ENCODE measurements around the gene GUCY2D.
"Not testable (repeated sequence)": the region's sequence is repeated elsewhere in the genome, so short reads cannot be mapped to it uniquely, and the experiment has no call there.

The GUCY2D gene

DNA sequence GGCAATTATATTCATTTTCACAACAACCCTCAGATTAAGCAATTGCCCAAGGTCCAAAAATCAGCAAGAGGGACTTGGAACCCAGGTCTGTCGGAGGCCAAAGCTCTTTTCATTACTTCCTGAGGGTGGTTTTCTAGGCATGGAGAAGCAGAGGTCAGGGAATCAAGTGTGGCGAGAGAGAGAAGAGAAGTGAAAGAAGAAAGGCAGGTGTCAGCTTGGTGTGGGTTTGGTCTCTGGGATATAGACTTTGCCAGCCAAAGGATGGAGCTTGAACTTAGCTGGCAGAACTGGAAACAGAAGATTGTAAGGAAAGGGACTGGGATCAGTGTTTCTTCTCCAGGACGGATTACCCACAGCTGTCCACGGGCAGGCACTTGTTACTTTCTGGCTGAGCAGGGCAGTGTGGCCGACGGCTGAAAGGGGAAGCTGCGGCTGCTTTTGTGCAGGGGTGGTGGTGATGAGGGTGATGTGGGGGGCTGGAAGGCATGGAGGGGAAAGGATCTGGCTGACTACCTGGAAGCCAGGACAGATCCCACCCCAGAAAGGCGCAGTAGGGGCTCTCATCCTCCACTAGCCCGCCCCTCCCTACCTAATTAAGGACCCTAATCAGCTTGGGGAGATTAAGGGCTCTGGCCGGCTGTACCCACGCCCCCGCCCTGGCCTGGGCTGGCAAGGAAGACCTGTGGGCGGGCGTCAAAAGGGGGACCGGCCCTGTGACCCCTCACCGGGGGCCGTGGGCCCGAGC, at the start of gene GUCY2D:
Gene GUCY2D (plus strand): TSS at position 640 of the 745 bp plus-strand sequence. CDS start 433 bp downstream, outside the sequence.
- no peak for DNase-seq

DNA sequence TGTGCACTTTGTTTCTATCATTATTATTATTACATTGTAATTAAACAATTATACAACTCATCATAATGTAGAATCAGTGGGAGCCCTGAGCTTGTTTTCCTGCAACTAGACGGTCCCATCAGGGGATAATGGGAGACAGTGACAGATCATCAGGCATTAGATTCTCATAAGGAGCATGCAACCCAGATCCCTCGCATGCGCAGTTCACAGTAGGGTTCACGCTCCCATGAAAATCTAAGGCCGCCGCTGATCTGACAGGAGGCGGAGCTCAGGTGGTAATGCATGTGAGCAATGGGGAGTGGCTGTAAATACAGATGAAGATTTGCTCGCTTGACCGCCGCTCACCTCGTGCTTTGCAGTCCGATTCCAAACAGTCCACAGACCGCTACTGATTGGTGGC, 49.1 kb upstream of the GUCY2D start:
- not testable (repeated sequence) for DNase-seq

DNA sequence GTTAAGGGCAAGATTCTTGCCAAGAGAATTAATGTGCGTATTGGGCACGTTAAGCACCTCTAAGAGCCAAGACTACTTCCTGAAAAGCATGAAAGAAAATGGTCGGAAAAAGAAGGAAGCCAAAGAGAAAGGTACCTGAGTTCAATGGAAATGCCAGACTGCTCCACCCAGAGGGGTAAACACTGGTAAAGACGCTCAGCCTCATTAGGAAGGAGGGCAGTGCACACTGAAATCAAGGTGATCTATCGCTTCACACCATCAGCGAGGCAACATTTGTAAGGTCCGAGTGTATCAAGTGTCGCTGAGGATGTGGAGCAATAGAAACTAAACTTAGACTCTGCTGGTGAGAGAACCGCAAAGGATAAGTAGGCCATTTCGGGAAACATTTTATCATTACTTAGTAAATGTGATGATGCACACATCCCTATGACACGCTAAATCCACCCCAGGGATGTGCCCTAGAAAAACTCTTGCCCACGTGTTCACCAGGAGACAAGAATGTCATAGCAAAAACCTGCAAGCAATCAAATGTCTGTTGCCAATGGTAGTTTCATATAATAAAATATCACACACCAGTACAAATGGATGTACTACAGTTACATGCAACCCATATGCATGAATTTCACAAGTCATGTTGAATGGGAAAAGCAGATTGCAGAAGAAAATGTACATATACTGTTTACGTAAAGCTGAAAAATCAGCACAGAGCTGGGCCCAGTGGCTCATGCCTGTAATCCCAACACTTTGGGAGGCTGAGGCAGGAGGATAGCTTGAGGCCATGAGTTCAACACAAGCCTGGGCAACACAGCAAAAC, 46.8 kb upstream of the GUCY2D start:
- no peak for DNase-seq

- DNase-seq = no peak
Measured at GRCh38 chr17:7956228-7956965, 46.0 kb upstream of the GUCY2D start.

DNA sequence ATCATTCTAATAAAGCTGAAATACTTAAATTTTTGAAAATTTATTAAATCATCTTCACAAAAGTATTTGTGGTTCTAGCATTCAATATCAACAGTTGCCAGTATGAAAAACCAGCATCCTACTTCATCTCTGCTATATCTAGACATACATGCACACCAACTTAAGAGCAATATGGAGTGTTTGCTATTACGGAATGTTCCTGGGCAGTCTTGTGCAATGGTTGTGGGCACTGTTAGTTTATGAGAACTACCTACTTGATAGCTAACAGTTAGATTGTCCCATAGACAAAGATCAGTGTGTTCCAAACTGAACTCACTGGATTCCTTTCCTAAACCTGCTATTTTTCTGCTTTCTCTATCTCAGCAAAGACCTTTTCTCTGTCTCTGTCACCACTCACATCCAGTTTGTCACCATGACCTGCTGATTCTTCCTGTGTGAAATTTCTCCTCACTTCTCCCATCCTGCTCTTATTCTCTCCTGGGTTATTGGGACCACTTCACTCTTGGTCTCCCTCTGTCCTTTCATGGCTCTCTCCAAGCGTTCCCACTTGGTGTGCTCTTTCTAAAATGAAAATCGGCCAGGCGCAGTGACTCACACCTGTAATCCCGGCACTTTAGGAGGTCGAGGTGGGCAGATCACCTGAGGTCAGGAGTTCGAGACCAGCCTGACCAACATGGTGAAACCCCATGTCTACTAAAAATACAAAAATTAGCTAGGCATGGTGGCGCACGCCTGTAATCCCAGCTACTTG, 42.7 kb upstream of the GUCY2D start:
- no peak for DNase-seq

GRCh38 chr17:7961421-7961820, 41.0 kb upstream of the GUCY2D start:
- no peak for DNase-seq

DNA sequence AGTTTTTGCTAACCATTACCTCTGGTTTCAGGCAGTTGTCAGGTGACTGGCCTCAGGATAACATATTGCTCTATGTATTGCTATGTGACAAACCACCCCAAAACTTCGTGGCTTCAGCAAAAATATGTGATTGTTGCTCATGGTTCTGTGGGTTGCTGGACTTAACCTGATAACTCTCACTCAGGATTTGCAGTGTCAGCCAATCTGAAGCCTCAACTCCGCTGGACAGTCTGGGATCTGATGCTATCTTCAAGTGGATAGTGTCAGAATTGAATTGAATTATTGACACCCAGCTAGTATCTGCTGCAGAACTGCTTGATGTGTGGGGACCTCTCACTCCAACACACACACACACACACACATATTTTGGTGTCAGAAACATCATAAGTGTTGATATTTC, 34.7 kb upstream of the GUCY2D start:
- DNase-seq = no peak

- no peak for DNase-seq
Measured at GRCh38 chr17:7969433-7969832, 33.0 kb upstream of the GUCY2D start.

- no peak for DNase-seq
Measured at GRCh38 chr17:7971651-7972050, 30.8 kb upstream of the GUCY2D start.

DNA sequence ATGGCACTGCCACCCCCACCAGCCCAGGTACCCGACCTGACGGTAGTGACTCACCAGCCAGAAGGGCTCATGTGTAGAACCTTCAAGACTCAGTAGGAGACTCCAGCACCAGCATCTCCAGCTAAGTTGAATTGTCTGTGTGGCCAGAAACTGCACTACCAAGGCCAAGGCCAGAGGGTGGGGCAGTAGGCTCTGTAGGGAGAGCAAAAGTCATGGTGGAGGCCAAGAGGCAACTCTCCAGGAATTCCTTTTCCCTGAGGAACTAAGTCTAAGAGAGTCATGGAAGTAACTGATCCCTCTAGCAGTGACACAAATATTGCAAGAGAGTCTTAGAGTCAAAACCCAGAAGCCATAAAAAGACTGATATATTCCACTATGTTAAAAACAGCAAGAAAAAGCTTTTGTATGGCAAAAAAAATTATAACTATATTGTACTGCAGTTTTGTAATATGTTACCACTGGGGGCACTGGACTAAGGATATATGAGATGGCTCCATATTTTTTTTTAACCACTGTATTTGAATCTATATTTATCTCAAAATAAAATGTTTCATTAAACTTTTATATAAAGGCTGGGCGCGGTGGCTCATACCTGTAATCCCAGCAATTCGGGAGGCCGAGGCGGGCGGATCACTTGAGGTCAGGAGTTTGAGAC, 30.2 kb upstream of the GUCY2D start:
- no peak for DNase-seq

DNA sequence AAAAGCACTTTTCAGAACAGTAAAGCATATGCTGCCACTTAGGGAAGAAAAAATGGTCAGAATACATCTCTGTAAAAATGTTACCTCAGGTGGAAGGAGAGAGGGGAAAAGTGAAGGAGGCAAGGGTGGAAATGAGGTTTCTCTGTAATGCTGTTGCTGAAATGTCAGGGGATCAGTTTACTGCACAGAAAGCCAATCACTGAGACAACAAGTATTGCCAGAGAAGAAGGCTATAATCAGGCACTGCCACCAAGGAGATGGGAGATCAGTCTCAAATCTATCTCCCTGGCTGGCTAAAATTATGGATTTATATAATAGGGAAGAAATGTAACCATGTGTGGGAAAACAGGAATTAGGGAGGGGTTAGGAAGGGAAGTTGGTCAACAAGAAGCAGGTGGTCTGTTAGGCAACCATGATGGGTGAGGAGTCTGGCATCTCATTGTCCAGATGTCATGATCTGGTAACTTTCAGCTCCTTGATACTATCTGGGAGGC, 27.7 kb upstream of the GUCY2D start:
- DNase-seq = no peak

DNA sequence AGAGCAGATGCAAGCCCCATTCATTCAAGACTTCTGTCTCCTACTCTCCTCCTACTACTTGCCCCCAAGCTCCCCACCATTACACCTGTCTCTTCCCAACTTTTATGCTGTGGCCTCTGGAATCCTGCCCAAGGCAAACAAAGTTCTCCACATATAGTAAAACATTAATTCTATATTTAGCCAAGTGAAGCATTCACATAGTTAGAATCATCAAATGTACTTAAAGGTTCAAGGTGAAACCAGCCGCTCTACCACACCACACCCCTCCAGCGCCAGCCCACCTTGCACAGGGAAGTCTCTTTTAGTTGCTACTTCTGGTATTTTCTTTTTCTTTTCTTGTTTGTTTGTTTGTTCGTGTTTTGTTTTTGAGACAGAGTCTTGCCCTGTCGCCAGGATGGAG, 25.4 kb upstream of the GUCY2D start:
- DNase-seq = no peak

DNA sequence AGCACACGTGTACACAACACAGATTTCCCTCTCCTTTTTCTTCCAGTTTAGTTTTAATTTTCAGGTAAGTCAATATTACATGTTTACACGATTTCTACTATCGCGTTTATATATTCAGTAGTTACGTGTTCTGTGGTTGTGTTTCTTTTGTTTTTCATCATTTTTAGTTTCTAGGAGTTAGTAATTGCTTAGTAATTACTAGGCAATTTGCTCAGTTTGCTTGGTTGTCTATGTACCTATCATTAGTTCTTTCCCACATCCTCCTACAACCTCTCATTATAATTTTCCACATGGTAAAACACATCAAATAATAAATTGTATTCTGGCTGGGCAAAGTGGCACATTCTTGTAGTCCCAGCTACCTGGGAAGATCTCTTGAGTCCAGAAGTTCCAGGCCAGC, 24.6 kb upstream of the GUCY2D start:
- no peak for DNase-seq

DNA sequence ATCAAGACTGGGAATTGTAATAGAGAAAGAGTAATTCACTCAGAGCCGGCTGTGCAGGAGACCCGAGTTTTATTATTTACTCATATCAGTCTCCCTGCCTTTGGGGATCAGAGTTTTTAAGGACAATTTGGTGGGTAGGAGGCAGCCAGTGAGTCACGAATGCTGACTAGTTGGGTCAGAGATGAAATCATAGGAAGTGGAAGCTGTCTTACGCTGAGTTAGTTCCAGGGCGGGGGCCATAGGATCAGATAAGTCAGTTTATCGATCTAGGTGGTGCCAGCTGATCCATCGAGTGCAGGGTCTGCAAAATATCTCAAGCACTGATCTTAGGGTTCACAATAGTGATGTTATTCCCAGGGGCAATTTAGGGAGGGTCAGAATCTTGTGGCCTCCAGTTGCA, 20.2 kb upstream of the GUCY2D start:
- DNase-seq = no peak

DNA sequence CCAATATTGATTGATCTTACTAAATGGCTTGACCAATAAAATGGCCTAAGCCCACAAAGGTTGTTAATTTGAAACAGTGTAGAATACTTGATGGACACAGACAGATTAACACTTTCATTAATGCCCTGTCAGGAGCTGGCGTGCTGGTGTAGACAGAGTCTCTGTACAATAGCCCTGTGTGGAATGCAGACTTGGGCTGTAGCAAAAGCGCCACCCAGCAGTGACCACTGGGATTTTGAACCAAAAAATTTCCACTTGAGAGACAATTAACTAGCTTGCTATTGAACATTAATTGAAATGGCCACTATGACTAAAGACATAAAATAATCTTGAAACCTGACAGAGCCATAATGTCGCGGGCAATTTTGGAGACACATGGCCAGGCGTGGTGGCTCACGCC, 19.7 kb upstream of the GUCY2D start:
- DNase-seq = no peak

DNA sequence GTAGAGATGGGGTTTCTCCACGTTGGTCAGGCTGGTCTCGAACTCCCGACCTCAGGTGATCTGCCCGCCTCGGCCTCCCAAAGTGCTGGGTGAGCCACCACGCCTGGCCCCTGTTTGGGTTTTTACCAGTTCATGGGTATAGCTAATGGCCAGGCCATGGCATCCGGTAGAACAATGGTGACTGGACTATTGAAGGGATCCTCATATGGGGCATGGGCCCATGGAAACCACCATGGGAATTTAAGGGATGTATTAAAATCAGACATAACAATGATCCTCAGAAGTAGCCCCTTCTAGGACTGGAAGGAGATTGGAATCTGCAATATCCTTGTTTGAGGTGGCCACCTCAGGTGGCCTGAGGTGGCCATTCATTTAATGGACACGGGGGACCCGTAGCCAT, 17.5 kb upstream of the GUCY2D start:
- no peak for DNase-seq

GRCh38 chr17:7987112-7987893, 15.1 kb upstream of the GUCY2D start:
- DNase-seq = no peak

DNA sequence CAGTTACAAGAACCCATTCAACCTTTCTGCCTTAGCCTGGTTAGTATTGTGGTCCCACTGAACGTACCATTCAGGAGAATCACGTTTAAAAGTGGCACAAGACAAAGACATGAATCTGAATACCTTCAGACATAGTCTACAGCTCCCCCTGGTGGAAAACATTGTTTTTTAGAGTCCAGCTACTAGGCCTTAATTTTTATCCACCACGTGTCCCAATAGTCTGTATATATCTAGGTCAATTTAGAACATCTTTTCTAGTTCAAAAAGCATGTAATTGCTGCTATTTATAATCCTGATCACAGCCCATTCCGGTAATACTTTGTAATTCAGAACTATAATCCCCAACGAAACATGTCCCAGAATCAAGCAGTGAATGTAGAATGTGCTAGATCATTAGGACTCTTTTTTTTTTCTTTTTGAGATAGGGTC, 13.7 kb upstream of the GUCY2D start:
- peak; percentile 53 for DNase-seq

- DNase-seq = peak; percentile 12
Measured at GRCh38 chr17:7989781-7990655, 12.4 kb upstream of the GUCY2D start.

DNA sequence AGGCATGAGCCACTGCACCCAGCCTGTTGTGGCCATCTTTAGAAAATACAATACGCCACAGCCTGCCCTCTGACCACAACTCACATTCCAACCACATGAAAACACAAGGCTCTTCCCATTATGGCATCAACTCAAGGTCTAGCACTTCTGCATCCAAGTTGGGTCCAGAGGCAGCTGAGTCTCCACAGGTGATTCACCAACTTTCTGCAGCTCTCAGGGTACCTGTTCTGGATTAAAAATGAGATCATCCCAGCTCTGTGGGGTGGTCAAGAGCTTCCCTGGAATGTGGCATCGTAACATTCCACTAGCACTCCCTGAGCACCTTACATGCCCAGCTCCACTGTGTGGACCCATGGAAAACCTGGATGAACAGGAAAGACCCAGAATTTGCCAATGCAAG, 9.9 kb upstream of the GUCY2D start:
- DNase-seq = no peak
